DOHH2 (cell line): ENCODE results near the gene DHX38.
A peak's percentile ranks its signal among the peaks of the same experiment; 100 is the strongest.

Experiments
- H3F3A ChIP-seq: fragments of 200-600 bp; sonication (generic), shearing (Covaris generic); 2 replicates; pipeline ENCODE4 v1.6.0; 2016; ENCODE audit warnings: antibody characterized with exemption, mild to moderate bottlenecking; ENCODE audit not compliant: control insufficient read depth, insufficient read depth
- H3K27ac ChIP-seq: fragments of 200-600 bp; sonication (generic); 2 replicates; pipeline ENCODE4 v1.5.1; 2014; ENCODE audit warnings: low read depth, mild to moderate bottlenecking, low read length, moderate library complexity
- H3K27me3 ChIP-seq: fragments of 200-600 bp; sonication (generic); 2 replicates; pipeline ENCODE4 v1.6.1; 2014; ENCODE audit warnings: mild to moderate bottlenecking, low read length, mixed read lengths; ENCODE audit not compliant: control insufficient read depth
- H3K36me3 ChIP-seq: fragments of 200-600 bp; sonication (generic); 2 replicates; pipeline ENCODE4 v1.6.1; 2014; ENCODE audit warnings: mild to moderate bottlenecking, low read length, moderate library complexity, mixed read lengths; ENCODE audit not compliant: control insufficient read depth
- H3K4me1 ChIP-seq: fragments of 200-600 bp; sonication (generic); 2 replicates; pipeline ENCODE4 v1.6.1; 2014; ENCODE audit warnings: mild to moderate bottlenecking, low read length, mixed read lengths; ENCODE audit not compliant: control insufficient read depth
- H3K4me2 ChIP-seq: fragments of 200-600 bp; sonication (generic); 2 replicates; pipeline ENCODE4 v1.6.0; 2014; ENCODE audit warnings: mild to moderate bottlenecking, low read length, moderate library complexity
- H3K4me3 ChIP-seq: fragments of 200-600 bp; sonication (generic); 2 replicates; pipeline ENCODE4 v1.5.1; 2014; ENCODE audit warnings: mild to moderate bottlenecking, low read length, mixed read lengths
- H3K79me2 ChIP-seq: fragments of 200-600 bp; sonication (generic); 2 replicates; pipeline ENCODE4 v1.6.1; 2014; ENCODE audit warnings: mild to moderate bottlenecking, low read length, mixed read lengths; ENCODE audit not compliant: control insufficient read depth
- H3K9me2 ChIP-seq: fragments of 200-600 bp; sonication (generic); replicated peaks from 2 replicates; pipeline ENCODE4 v1.6.1; 2014; ENCODE audit warnings: mild to moderate bottlenecking, low read length, mixed read lengths; ENCODE audit not compliant: control insufficient read depth
- H3K9me3 ChIP-seq: fragments of 200-600 bp; sonication (generic); 2 replicates; pipeline ENCODE4 v1.6.1; 2014; ENCODE audit warnings: antibody characterized with exemption, low read length, mixed read lengths; ENCODE audit not compliant: control insufficient read depth, insufficient read depth
- H4K20me1 ChIP-seq: fragments of 200-600 bp; sonication (generic); 2 replicates; pipeline ENCODE4 v1.6.0; 2014; ENCODE audit warnings: low read depth, mild to moderate bottlenecking, antibody characterized with exemption, low read length, moderate library complexity; ENCODE audit not compliant: control insufficient read depth, insufficient read depth
- CTCF ChIP-seq: fragments of 200-600 bp; sonication (generic); IDR thresholded peaks from one replicate; pipeline ENCODE4 v1.5.1; 2014; ENCODE audit warnings: antibody characterized with exemption, mild to moderate bottlenecking, low read depth, low read length; ENCODE audit not compliant: poor library complexity, severe bottlenecking
- EZH2phosphoT487 ChIP-seq: fragments of 200-600 bp; sonication (generic); IDR thresholded peaks from 2 replicates; pipeline ENCODE4 v1.6.1; 2017; ENCODE audit warnings: borderline replicate concordance, mild to moderate bottlenecking, antibody characterized with exemption, low read length, moderate library complexity, mixed read lengths

The DHX38 gene

GRCh38 chr16:72098936-72099335, 5.3 kb downstream of the DHX38 start:
- Histone ChIP-seq H3K27me3 (no peaks in the 10 kb centered on the region), H3K36me3 (peaks cover 79% of the 10 kb centered on the region), H3K9me3 (no peaks in the 10 kb centered on the region), H3K4me3 (no peak overlapping the region), H3K9me2 (no peaks in the 10 kb centered on the region), H4K20me1 (0 out of 2 replicates have a peak, but pooled peaks cover 4% of the 10 kb centered on the region), H3F3A (no peaks in the 10 kb centered on the region), H3K4me1 (peaks cover 13% of the 10 kb centered on the region), H3K4me2 (no peak overlapping the region), H3K79me2 (peaks cover 27% of the 10 kb centered on the region), H3K27ac (no peak overlapping the region)
- TF ChIP-seq EZH2phosphoT487 (no peak), CTCF (no peak)

- no peaks in the 10 kb centered on the region for H3K9me3 ChIP-seq
- no peaks in the 10 kb centered on the region for H3F3A ChIP-seq
- no peak overlapping the region for H3K4me2 ChIP-seq
- no peaks in the 10 kb centered on the region for H3K9me2 ChIP-seq
- H3K27me3 ChIP-seq, result no peaks in the 10 kb centered on the region
- no peak overlapping the region for H3K4me3 ChIP-seq
- no peak overlapping the region for H3K27ac ChIP-seq
- H3K4me1 ChIP-seq, result peaks cover 13% of the 10 kb centered on the region
- peaks cover 22% of the 10 kb centered on the region for H3K79me2 ChIP-seq
- no peak for TF ChIP-seq EZH2phosphoT487
- peak; percentile 78 for TF ChIP-seq CTCF
- H4K20me1 ChIP-seq, result 0 out of 2 replicates have a peak, but pooled peaks cover 4% of the 10 kb centered on the region
- peaks cover 84% of the 10 kb centered on the region for H3K36me3 ChIP-seq
Measured at GRCh38 chr16:72099377-72099818, 5.8 kb downstream of the DHX38 start.

- Histone ChIP-seq H4K20me1 (no peaks in the 10 kb centered on the region), H3K4me3 (no peak overlapping the region), H3K27me3 (no peaks in the 10 kb centered on the region), H3K4me1 (peaks cover 5% of the 10 kb centered on the region), H3K27ac (no peak overlapping the region), H3F3A (no peaks in the 10 kb centered on the region), H3K79me2 (peaks cover 4% of the 10 kb centered on the region), H3K4me2 (no peak overlapping the region), H3K36me3 (peaks cover 99% of the 10 kb centered on the region), H3K9me3 (no peaks in the 10 kb centered on the region), H3K9me2 (no peaks in the 10 kb centered on the region)
- TF ChIP-seq EZH2phosphoT487, result no peak
- TF ChIP-seq CTCF, result no peak
Measured at GRCh38 chr16:72101195-72101594, 7.5 kb downstream of the DHX38 start.
